GM18499 (cell line): ENCODE data around the gene DOCK6.
"Not testable (repeated sequence)": the region's sequence is repeated elsewhere in the genome, so short reads cannot be mapped to it uniquely, and the experiment has no call there.

Source experiments
- ATAC-seq: cut with Tn5 transposase; IDR thresholded peaks from one replicate; pipeline ENCODE4 v1.9.1; 2021; ENCODE audit warnings: moderate number of reproducible peaks; ENCODE audit not compliant: insufficient read depth, unreplicated experiment

DOCK6 gene

GRCh38 chr19:11198769-11199424, 63.4 kb downstream of the DOCK6 start:
- no peak for ATAC-seq

DNA sequence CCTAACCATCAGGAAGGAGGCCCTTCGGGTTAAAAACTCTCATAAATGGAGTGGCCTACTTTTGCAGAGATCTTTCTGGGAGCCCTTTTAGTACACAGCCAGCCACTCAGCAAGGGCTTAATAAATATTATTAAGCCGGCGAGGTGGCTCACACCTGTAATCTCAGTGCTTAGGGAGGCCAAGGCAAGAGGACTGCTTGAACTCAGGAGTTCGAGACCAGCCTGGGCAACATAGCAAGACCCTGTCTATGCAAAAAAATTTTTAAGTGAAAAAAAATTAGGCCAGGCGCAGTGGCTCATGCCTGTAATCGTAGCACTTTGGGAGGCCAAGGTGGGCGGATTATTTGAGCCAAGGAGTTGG, 64.2 kb downstream of the DOCK6 start:
- no peak for ATAC-seq

DNA sequence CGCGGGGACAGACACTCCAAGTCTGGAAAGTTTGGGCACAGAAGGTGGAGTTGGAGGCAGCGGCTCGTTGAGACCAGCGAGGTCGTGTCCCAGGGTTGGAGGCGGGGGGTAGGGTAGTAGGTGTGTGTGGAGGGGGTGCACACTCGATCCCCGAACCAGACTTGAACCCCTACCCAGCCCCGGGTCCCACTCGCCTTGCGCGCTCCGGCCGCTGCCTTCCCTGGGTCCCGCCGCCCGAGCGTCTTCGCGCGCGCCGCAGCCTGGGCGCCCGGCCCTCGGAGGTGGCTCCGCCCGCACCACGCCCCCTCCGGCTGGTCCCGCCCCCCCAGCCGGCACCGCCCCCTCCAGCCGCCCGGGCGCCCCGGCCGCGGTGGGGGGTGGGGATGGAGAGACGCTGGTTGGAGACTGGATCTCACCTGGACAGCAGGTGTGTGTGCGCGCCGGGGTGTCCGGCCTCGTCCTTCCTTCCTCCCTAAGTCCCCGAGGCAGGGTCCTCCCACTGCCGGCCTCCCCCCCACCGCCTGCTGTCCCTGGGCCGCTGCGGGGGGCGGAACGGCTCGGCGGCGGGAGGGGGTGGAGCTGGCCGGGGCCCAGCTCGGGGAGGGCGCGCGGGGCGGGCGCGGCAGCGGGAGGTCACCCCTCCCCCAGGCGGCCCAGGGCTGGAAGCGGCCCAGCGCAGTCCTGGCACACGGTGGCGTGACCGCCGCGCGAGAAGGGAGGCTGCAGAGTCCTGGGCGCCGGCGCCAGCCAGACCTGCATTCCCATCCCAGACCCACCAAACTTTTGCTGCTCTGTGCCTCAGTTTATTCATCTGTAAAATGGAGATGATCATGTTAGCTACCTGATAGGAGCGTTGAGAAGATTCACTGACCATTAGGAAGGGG, 64.8 kb downstream of the DOCK6 start, which contains the start of gene KANK2:
TSS of gene KANK2 (minus strand) at position 255 of the 884 bp plus-strand sequence. CDS start 3,034 bp downstream, outside the sequence.
- peak; percentile 34 for ATAC-seq

- ATAC-seq = no peak
These were observed 65.7 kb downstream of the DOCK6 start for GRCh38 chr19:11196406-11197287.

GRCh38 chr19:11195681-11196080, 66.6 kb downstream of the DOCK6 start:
- no peak for ATAC-seq

DNA sequence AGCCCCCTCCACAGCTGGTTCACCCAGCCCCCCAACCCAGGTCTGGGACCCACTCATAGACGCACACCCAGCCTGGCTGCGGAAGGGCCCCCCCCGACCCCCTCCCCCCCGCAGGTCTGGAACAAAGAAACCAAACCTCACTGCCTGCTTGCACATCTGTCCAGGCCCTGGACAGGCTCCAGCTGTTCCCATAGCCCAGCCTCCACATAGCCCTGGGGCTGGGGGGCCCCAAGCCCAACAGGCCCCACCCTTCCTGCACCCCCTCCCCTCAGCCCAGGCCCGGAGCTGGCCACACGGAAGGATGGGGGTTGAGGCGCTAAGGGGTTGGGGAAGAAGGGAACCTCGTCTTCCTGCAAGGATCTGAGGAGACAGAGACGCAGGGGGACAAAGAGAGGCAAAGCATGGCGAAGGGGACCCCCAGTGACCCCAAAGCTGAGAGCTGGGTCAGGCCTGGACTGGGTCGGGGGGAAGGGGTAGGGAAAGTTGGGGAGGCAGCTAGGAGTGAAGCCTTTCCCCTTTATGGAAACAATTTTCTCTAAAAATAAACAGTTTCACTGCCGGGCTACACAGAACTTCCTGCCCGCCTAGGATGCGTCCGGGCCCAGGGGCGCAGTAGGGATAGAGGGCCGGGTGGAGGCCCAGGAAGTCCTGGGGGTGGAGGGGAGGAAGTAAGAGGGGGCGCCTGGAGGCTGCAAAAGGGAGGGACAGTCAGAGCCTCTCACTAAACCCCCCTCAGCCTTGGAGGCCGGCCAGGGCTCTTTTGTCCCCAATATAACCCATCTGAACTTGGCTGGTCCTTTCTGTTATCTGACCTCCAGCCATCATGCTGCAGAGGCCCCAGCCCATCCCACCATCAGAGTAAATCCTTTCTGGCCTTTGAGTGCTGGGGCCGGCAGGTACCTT, 67.4 kb downstream of the DOCK6 start:
- no peak for ATAC-seq

- no peak for ATAC-seq
These were observed 68.2 kb downstream of the DOCK6 start for GRCh38 chr19:11194173-11194572.

DNA sequence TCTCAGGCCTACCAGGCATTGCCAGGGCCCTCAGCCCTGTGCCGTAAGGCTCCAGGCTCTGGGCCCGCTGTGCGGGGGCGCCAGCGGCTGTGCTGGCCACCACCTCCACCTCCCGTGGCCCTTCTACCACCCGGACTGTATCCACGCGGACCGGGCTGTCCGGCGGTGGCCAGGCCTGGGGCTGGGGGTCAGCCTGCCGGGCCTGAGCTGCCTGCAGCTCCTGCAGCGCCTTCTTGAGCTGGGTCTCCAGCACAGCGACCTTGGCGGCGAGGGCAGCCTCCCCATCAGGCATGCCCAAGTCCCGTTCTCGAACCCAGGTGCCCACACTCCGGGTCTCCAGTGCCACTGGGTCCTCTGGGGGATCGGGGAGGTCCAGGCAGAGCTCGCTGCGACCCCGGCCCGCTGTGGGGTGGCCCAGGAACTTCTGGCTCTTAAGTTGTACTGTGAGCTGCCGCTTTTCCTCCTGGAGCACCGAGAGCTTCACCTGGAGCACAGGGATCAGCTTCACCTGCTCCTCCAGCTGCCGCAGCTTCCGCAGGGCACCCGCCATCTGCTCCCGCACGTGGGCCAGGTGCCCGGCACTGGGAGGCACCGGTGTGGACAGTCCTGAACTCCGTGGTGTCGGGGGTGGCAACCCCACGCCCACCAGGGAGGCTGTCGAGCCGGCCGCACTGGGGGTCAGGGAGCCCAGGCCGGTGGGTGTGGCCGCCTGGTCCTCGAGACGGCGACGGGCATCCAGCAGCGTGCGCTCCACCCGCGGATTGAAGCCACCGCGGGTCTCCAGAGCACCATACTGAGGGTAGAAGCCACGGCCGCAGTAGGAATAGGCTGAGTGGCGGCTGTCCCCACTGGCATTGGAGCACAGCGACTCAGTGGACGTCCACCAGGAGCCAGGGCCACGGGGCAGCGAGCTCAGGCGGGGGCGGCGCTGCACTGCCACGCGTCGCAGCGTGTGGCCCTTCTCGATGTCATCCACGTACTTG, 69.1 kb downstream of the DOCK6 start:
- no peak for ATAC-seq

DNA sequence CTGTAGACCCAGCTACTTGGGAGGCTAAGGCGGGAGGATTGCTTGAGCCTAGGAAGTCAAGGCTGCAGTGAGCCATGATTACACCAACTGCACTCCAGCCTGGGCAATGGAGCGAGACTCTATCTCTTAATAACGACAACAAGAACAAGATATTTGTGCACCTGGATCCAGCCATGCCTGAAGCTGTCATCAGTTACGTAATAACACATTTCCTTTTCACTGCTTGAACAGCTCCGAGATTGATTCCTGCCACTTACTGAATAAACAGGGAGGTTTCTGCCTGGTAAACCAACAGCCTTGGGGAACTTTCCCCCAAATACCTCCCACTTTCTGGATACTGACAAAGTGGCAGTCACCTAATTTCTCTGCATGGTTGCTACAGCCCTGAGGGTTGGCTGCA, 70.4 kb downstream of the DOCK6 start:
- no peak for ATAC-seq

DNA sequence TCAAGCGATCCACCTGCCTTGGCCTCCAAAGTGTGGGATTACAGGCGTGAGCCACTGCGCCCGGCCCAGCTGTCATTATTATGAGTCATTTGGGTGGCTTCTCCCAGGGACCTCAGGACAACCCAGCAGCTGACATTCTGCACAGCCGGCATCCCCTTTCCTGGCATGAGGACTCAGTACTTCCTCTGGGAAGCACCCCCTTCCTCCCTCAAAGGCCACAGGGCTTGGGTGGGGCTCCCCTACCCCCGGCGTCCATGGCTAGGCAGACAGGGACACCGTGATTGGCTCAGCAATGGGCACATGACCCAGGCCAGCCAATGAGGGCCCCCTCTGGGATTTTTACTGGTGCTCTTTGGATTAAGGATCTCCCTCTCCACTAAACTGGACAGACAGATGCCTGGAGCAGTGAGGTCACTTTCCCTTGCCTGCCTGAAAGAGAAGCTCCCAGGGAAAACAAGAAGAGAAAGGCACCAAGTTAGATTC, 71.0 kb downstream of the DOCK6 start:
- ATAC-seq = no peak

DNA sequence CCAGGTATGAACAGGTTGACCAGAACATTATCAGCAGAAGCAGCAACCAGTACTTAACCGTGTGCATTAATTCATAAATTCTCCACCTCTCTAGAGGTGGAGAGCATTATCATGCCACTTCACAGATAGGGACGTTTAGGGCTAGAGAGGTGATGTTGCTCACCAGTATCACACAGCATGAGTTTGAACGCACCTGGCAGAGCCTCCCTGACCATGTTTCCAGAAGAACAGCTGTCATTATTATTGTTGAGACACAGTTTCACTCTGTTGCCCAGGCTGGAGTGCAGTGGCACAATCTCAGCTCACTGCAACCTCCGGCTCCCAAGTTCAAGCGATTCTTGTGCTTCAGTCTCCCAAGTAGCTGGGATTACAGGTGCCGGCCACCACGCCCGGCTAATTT, 71.8 kb downstream of the DOCK6 start:
- no peak for ATAC-seq

DNA sequence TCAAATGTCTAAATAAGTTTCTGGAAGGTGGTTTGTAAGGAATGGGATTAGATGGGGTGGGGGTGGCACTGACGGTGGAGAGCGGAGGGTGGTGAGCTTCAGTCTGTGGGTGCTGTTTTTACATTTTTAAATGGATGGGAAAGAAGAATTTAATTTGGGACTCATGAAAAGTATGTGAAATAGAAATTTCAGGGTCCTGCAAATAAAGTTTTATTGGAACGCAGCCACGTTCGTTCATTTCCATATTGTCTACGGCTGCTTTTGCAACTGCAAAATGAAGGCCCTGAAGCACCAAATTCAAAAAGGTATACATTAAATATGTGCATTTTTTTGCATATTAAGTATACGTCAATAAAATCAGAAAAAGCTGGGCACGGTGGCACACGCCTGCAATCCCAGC, 74.9 kb downstream of the DOCK6 start:
- ATAC-seq = no peak

DNA sequence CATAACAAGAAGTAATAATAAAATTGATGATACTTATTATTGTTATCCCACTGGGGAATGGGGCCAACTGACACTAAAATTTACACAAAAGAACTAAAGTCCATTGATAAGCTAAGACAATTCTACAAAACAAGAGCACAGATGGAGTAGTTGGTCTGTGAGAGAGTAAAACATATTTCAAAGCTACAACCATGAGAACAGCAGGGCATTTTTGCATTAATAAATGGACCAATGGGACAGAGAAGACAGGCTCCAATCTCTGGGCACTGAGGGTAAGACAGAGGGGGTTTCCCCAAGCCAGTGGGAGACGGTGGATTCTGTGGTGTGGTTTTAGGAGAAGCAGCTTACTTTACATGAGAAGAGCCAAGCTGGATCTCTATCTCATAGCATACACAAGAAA, 79.3 kb downstream of the DOCK6 start:
- ATAC-seq = no peak

- ATAC-seq = no peak
These were observed 80.8 kb downstream of the DOCK6 start for GRCh38 chr19:11181488-11181887.

DNA sequence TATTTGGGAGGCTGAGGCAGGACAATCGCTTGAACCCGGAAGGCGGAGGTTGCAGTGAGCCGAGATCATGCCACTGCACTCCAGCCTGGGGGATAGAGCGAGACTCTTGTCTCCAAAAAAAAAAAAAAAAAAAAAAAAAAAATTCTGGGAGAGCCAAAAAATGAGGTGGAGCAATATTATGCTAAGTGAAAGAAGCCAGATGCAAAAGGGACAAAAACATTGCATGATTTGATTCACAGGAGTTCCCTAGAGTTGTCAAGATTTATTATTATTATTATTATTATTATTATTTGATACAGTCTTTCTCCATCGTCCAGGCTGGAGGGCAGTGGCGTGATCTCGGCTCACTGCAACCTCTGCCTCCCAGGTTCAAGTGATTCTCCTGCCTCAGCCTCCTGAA, 81.3 kb downstream of the DOCK6 start:
- ATAC-seq = not testable (repeated sequence)

DNA sequence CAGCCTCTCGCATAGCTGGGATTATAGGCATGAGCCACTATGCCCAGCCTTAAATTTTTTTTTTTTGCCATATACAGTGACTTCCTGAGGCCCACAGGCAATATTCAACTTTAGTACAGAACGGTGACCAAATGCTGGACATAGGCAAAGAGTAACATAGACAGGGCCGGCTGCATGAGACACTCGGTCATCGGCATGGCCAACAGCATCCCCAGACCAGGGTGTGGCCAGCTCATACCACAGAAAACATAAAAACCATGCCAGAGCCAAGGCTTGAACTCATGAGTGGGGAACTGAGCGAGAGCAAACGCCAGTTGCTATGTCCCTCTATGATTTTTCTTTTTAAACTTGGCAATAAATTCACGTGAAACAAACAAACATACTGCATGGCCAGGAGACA, 82.0 kb downstream of the DOCK6 start:
- ATAC-seq = no peak

GRCh38 chr19:11179716-11180297, 82.5 kb downstream of the DOCK6 start:
- ATAC-seq = no peak

DNA sequence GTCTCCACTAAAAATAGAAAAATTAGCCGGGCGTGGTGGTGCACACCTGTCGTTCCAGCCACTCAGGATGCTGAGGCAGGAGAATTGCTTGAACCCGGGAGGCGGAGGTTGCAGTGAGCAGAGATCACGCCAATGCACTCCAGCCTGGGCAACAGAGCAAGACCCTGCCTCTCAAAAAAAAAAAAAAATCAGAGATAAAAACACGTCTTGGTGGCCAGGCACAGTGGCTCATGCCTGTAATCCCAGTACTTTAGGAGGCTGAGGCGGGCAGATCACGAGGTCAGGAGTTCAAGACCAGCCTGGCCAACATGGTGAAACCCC, 83.2 kb downstream of the DOCK6 start:
- ATAC-seq = not testable (repeated sequence)
